Calu3 (cell line): ENCODE results near the gene CDCP2. TPM values are rescaled to one million over a fixed set of nuclear protein-coding genes. Genes with fewer than 3 reads are reported as not detected.

ENCODE experiments used
- BruUV-seq: library from RNA; stranded (reverse); fragments of 400-500 nt; replicated peaks from 2 replicates; lab custom pipeline; 2021; lab: Mats Ljungman, UMichigan
- CTCF ChIA-PET: fragments of 300-600 bp; sonication (Branson Sonifier 250); formaldehyde crosslinking; loops from one replicate; lab custom pipeline; 2022; ENCODE audit warnings: antibody characterized with exemption; lab: Charles Lee
- DNase-seq: peaks from one replicate; pipeline ENCODE4 v3.0.0; 2022
- H3K27ac Mint-ChIP-seq: one replicate; pipeline ENCODE4 v1.8.0; 2022; ENCODE audit warnings: mixed read lengths; ENCODE audit not compliant: unreplicated experiment
- H3K27me3 Mint-ChIP-seq: one replicate; pipeline ENCODE4 v1.8.0; 2022; ENCODE audit warnings: mixed read lengths; ENCODE audit not compliant: unreplicated experiment
- H3K36me3 Mint-ChIP-seq: one replicate; pipeline ENCODE4 v1.8.0; 2022; ENCODE audit warnings: mild to moderate bottlenecking, moderate library complexity, mixed read lengths; ENCODE audit not compliant: insufficient read depth, unreplicated experiment
- H3K4me1 Mint-ChIP-seq: one replicate; pipeline ENCODE4 v1.8.0; 2022; ENCODE audit warnings: mild to moderate bottlenecking, low read depth, mixed read lengths; ENCODE audit not compliant: unreplicated experiment
- H3K4me3 Mint-ChIP-seq: one replicate; pipeline ENCODE4 v1.8.0; 2022; ENCODE audit warnings: mild to moderate bottlenecking, low read depth, moderate library complexity, mixed read lengths; ENCODE audit not compliant: unreplicated experiment
- H3K9me3 Mint-ChIP-seq: one replicate; pipeline ENCODE4 v1.8.0; 2022; ENCODE audit warnings: low read depth, mixed read lengths; ENCODE audit not compliant: unreplicated experiment
- CTCF ChIP-seq: fragments of 200-600 bp; IDR thresholded peaks from one replicate; pipeline ENCODE4 v1.8.0; 2022; ENCODE audit warnings: antibody characterized with exemption; ENCODE audit not compliant: unreplicated experiment
- intact Hi-C: fragments of 100-400 bp; cut with micrococcal nuclease; formaldehyde crosslinking; loops from one replicate; pipeline ENCODE4 v1.10.0; 2022; ENCODE audit not compliant: unreplicated experiment
- total RNA-seq: library from RNA; stranded (reverse); gene quantifications from 2 replicates; pipeline ENCODE4 v1.2.3, GENCODE V29; 2022

The CDCP2 gene
- total RNA-seq, 1 experiment from 2014 or later, result not detected

- Mint-ChIP-seq H3K9me3 (no peaks in the 10 kb centered on the region), H3K27me3 (peaks cover 21% of the 10 kb centered on the region), H3K4me3 (no peak overlapping the region), H3K36me3 (no peaks in the 10 kb centered on the region), H3K4me1 (no peaks in the 10 kb centered on the region), H3K27ac (no peak overlapping the region)
- intact Hi-C loops, result no loop called here
- DNase-seq, result no peak
- TF ChIP-seq CTCF, result no peak
- no TSS peak for BruUV-seq
- CTCF ChIA-PET, result interaction anchor here (0.6 kb wide), 1 partner anchor 20 kb away, joined by 4 read pairs; no protein-coding TSS in a partner anchor
Measured at GRCh38 chr1:54137534-54138061, 15.2 kb downstream of the CDCP2 start.

DNA sequence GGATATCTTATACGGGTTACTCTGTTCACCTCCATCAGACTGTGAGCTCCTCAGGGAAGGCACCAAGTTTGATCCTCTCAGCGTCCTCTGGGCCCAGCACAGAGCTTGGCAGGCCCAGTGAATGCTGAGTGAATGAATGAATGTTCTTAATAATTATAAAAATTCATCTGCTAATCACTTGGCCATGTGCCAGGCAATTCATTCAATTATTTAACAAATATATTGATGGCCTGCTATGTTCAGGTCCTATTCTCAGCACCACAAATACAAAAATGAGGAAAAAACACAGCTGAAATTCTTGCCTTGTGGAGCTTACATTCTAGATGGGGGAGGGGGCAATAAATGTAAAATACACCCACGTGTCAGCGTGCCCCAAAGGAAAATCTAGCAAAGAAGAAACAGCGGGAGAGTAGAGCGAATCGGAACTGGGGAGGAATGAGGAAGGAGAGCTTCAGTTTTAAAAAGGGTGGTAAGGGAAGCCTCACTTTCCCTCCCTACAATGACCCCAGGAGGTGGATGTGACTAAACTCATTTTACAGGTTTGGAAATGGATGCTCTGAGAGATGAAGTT is 15.8 kb downstream of the CDCP2 start:
- Mint-ChIP-seq H3K4me1 (no peaks in the 10 kb centered on the region), H3K4me3 (no peak overlapping the region), H3K36me3 (no peaks in the 10 kb centered on the region), H3K27ac (no peak overlapping the region), H3K9me3 (no peaks in the 10 kb centered on the region), H3K27me3 (peaks cover 21% of the 10 kb centered on the region)
- BruUV-seq, result no TSS peak
- CTCF ChIA-PET, result interaction anchor here (1.5 kb wide), 1 partner anchor 56 kb away, joined by 5 read pairs; no protein-coding TSS in a partner anchor
- intact Hi-C loops, result no loop called here
- no peak for DNase-seq
- no peak for TF ChIP-seq CTCF

GRCh38 chr1:54136269-54136896 is 16.4 kb downstream of the CDCP2 start:
- CTCF ChIA-PET, result interaction anchor here (1.5 kb wide), 1 partner anchor 55 kb away, joined by 5 read pairs; no protein-coding TSS in a partner anchor
- Mint-ChIP-seq H3K27me3 (peaks cover 25% of the 10 kb centered on the region), H3K4me3 (no peak overlapping the region), H3K36me3 (no peaks in the 10 kb centered on the region), H3K4me1 (no peaks in the 10 kb centered on the region), H3K9me3 (no peaks in the 10 kb centered on the region), H3K27ac (no peak overlapping the region)
- no TSS peak for BruUV-seq
- no peak for DNase-seq
- TF ChIP-seq CTCF, result no peak
- intact Hi-C loops, result no loop called here

DNA sequence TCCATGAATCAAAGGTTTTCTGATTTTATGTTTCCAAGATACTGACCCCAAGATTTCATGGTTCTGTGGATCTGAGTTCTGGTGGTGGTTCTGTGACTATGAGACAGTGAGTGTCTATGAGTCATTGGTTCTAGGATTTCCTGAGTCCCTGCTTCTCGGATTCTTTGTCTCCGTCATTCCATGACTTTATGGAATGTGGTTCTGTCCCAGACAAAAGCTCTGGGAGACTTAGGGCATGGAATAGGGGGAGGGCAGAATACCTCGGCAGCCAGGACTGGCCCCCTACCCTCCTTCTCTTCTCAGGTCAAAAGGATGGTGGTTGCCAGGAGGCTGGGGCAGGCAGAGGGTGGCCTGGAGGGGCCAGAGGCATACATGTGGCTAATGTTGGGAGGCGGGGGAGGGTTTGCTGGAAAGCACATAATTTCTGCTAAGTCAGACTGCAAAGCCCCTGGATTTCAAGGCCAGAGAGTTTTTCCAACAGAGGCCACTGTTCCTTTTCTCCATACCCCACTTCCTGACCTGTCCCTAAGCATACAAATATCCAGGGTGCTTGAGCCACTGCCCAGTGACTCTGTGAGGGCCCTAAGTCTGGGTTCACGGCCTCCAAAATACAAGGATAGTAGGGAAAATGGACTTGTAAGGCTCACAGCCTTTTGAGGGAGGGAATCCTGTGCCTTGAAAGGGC is 17.2 kb downstream of the CDCP2 start:
- CTCF ChIA-PET, result interaction anchor here (1.5 kb wide), 1 partner anchor 55 kb away, joined by 5 read pairs; no protein-coding TSS in a partner anchor
- BruUV-seq, result no TSS peak
- no peak for DNase-seq
- Mint-ChIP-seq H3K9me3 (no peaks in the 10 kb centered on the region), H3K4me3 (no peak overlapping the region), H3K27ac (no peak overlapping the region), H3K36me3 (no peaks in the 10 kb centered on the region), H3K27me3 (peaks cover 26% of the 10 kb centered on the region), H3K4me1 (no peaks in the 10 kb centered on the region)
- TF ChIP-seq CTCF, result no peak
- intact Hi-C loops, result no loop called here
